ENCODE data around the gene ZNF296. TPM values are rescaled to one million over a fixed set of nuclear protein-coding genes. Genes with fewer than 3 reads are reported as not detected.
A peak's percentile ranks its signal among the peaks of the same experiment; 100 is the strongest.

Gene ZNF296
- total RNA-seq, 4 donors from 2014 or later, result 0.27 TPM; not detected in 3

GRCh38 chr19:45096700-45097099 lies 20.4 kb upstream of the ZNF296 start:
- DNase-seq, result no peak
- no peaks in the 10 kb centered on the region for H3K36me3 ChIP-seq
- intact Hi-C loops (cut with DNase I; ENCODE audit: low total_unique reads), result no loop called here
- H3K27me3 ChIP-seq, result no peaks in the 10 kb centered on the region
- H3K27ac ChIP-seq, result no peak overlapping the region
- no peak overlapping the region for H3K4me3 ChIP-seq
- no peaks in the 10 kb centered on the region for H3K9me3 ChIP-seq
- TF ChIP-seq, protein P1, sequence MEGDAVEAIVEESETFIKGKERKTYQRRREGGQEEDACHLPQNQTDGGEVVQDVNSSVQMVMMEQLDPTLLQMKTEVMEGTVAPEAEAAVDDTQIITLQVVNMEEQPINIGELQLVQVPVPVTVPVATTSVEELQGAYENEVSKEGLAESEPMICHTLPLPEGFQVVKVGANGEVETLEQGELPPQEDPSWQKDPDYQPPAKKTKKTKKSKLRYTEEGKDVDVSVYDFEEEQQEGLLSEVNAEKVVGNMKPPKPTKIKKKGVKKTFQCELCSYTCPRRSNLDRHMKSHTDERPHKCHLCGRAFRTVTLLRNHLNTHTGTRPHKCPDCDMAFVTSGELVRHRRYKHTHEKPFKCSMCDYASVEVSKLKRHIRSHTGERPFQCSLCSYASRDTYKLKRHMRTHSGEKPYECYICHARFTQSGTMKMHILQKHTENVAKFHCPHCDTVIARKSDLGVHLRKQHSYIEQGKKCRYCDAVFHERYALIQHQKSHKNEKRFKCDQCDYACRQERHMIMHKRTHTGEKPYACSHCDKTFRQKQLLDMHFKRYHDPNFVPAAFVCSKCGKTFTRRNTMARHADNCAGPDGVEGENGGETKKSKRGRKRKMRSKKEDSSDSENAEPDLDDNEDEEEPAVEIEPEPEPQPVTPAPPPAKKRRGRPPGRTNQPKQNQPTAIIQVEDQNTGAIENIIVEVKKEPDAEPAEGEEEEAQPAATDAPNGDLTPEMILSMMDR (IDR thresholded peaks at IDR 0.05), result no peak
- TF ChIP-seq POLR2A (IDR thresholded peaks at IDR 0.05), result no peak
- H3K4me1 ChIP-seq, result peaks cover 7 to 30% of the 10 kb centered on the region in 2 donors

DNA sequence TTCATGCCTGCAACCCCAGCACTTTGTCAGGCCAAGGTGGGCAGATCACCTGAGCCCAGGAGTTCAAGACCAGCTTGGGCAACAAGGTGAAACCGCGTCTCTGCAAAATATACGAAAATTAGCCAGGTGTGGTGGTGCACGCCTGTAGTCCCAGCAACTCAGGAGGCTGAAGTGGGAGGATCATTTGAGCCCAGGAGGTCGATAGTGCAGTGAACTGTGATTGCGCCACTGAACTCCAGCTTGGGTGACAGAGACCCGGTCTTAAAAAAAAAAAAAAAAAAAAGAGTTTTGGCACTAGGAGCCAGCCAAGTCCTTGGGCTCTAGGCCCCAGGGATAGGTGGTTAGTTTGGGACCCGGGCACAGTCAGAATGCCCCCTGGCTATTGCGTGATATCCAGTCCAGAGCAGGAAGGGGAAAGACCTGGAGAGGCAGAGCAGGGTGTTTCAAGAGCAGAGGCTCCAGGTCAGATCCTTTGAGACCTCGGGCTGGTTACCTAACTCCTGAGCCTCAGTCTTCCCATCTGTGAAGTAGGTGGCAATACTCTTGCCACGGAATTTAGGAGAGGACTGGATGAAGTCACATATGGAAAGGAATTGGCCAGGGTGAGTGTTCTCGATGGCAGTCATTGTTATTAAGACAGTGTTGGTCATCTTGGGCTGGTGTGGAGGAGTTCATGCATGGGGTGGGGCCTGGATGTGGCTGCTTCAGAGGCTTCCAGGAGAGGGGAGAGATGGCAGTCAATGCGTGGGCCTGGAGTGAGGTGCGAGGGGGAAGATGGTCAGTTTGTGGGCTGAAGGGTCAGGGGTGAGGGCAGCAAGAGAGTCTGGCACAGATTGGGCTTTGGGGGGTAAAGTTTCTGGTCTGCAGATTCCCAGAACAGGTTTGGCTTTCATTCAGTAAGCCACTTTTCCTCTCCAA lies 19.5 kb upstream of the ZNF296 start:
- H3K36me3 ChIP-seq, result no peaks in the 10 kb centered on the region
- no peak overlapping the region for H3K27ac ChIP-seq
- intact Hi-C loops (cut with DNase I; ENCODE audit: low total_unique reads), result no loop called here
- no peaks in the 10 kb centered on the region for H3K27me3 ChIP-seq
- no peak for DNase-seq
- H3K4me3 ChIP-seq, result no peak overlapping the region
- H3K9me3 ChIP-seq, result no peaks in the 10 kb centered on the region
- peaks cover 11 to 34% of the 10 kb centered on the region in 2 donors for H3K4me1 ChIP-seq
- TF ChIP-seq, protein P1 (IDR thresholded peaks at IDR 0.05), result no peak
- TF ChIP-seq POLR2A (IDR thresholded peaks at IDR 0.05), result no peak

- Histone ChIP-seq H3K4me1 (peaks cover 11 to 35% of the 10 kb centered on the region in 2 donors), H3K27me3 (no peaks in the 10 kb centered on the region), H3K36me3 (no peaks in the 10 kb centered on the region), H3K27ac (no peak overlapping the region), H3K4me3 (no peak overlapping the region), H3K9me3 (no peaks in the 10 kb centered on the region)
- TF ChIP-seq, protein P1 (IDR thresholded peaks at IDR 0.05), result no peak
- no peak for TF ChIP-seq POLR2A (IDR thresholded peaks at IDR 0.05)
- intact Hi-C loops (cut with DNase I; ENCODE audit: low total_unique reads), result no loop called here
- no peak for DNase-seq
These were observed 18.4 kb upstream of the ZNF296 start for GRCh38 chr19:45094707-45095106.

DNA sequence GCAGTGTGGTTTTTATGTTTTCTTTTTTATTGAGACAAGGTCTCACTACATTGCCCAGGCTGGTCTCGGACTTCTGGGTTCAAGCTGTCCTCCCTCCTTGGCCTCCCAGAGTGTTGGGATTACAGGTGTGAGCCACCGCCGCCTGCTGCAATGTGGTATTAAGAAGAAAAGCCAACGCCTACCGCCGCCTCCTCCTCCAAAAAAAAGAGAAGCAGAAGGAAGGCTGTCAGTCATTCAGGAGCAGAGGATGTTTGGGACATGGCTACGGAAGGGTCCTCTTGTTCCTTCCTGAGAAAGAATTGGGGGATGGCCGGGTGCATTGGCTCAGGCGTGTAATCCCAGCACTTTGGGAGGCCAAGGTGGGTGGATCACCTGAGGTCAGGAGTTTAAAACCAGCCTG lies 17.9 kb upstream of the ZNF296 start:
- H3K9me3 ChIP-seq, result no peaks in the 10 kb centered on the region
- no peak for TF ChIP-seq POLR2A (IDR thresholded peaks at IDR 0.05)
- TF ChIP-seq, protein P1 (IDR thresholded peaks at IDR 0.05), result no peak
- H3K27me3 ChIP-seq, result no peaks in the 10 kb centered on the region
- H3K36me3 ChIP-seq, result no peaks in the 10 kb centered on the region
- peak overlapping the region; percentile 72 to 100 for H3K4me3 ChIP-seq
- DNase-seq, result no peak
- no peak overlapping the region for H3K27ac ChIP-seq
- H3K4me1 ChIP-seq, result peaks cover 11 to 32% of the 10 kb centered on the region in 2 donors
- intact Hi-C loops (cut with DNase I; ENCODE audit: low total_unique reads), result no loop called here
